HEK293 (cell line): ENCODE data around the gene DEDD.

Experiments
- GFI1B ChIP-seq: fragments of 450-650 bp; formaldehyde crosslinking; IDR thresholded peaks from 2 replicates; pipeline ENCODE4 v1.5.1; 2016; ENCODE audit warnings: missing biosample characterization, missing genetic modification characterization
- HOXC10 ChIP-seq: sonication (generic); formaldehyde crosslinking; IDR thresholded peaks from 2 replicates; pipeline ENCODE4 v1.8.1; 2023; ENCODE audit warnings: mild to moderate bottlenecking, missing genetic modification reagents
- KLF1 ChIP-seq: fragments of 450-650 bp; formaldehyde crosslinking; IDR thresholded peaks from 2 replicates; pipeline ENCODE4 v1.5.1; 2016; ENCODE audit warnings: missing biosample characterization, missing genetic modification characterization
- KLF10 ChIP-seq: fragments of 450-650 bp; IDR thresholded peaks from 2 replicates; pipeline ENCODE4 v1.5.1; 2018; ENCODE audit warnings: missing biosample characterization, mild to moderate bottlenecking, missing genetic modification characterization
- KLF9 ChIP-seq: fragments of 450-650 bp; formaldehyde crosslinking; IDR thresholded peaks from 2 replicates; pipeline ENCODE4 v1.5.1; 2016; ENCODE audit warnings: missing biosample characterization, missing genetic modification characterization, low read depth
- PRDM1 ChIP-seq: fragments of 450-650 bp; formaldehyde crosslinking; IDR thresholded peaks from 2 replicates; pipeline ENCODE4; 2016; ENCODE audit warnings: missing biosample characterization, missing genetic modification characterization
- PRDM2 ChIP-seq: fragments of 450-650 bp; formaldehyde crosslinking; IDR thresholded peaks from 2 replicates; pipeline ENCODE4 v1.5.1; 2016; ENCODE audit warnings: missing biosample characterization, missing genetic modification characterization, borderline replicate concordance
- SALL2 ChIP-seq: fragments of 450-650 bp; formaldehyde crosslinking; IDR thresholded peaks from 2 replicates; pipeline ENCODE4 v1.5.0; 2017; ENCODE audit warnings: missing biosample characterization, mild to moderate bottlenecking, missing genetic modification characterization, borderline replicate concordance
- SCRT1 ChIP-seq: fragments of 450-650 bp; formaldehyde crosslinking; IDR thresholded peaks from 2 replicates; pipeline ENCODE4 v1.5.1; 2016; ENCODE audit warnings: missing biosample characterization, missing genetic modification characterization, borderline replicate concordance
- SETDB1 ChIP-seq: IDR thresholded peaks from one replicate; pipeline ENCODE4 v1.6.1; 2017; ENCODE audit warnings: mild to moderate bottlenecking, low read length, moderate library complexity, mixed read lengths; ENCODE audit not compliant: insufficient read length
- SP7 ChIP-seq: fragments of 450-650 bp; formaldehyde crosslinking; IDR thresholded peaks from 2 replicates; pipeline ENCODE4 v1.5.1; 2016; ENCODE audit warnings: missing biosample characterization, missing genetic modification characterization
- TRIM28 ChIP-seq: IDR thresholded peaks from 2 replicates; pipeline ENCODE4 v1.6.1; 2011; ENCODE audit warnings: low read length, control low read depth, borderline replicate concordance
- ZBTB17 ChIP-seq: fragments of 450-650 bp; formaldehyde crosslinking; IDR thresholded peaks from 2 replicates; pipeline ENCODE4 v1.5.1; 2016; ENCODE audit warnings: missing biosample characterization, missing genetic modification characterization
- ZIC2 ChIP-seq: fragments of 450-650 bp; formaldehyde crosslinking; IDR thresholded peaks from 2 replicates; pipeline ENCODE4 v1.5.1; 2016; ENCODE audit warnings: missing biosample characterization, missing genetic modification characterization
- ZNF10 ChIP-seq: fragments of 450-650 bp; formaldehyde crosslinking; IDR thresholded peaks from 2 replicates; pipeline ENCODE4 v1.5.1; 2017; ENCODE audit warnings: missing biosample characterization, missing genetic modification characterization
- ZNF155 ChIP-seq: fragments of 450-650 bp; formaldehyde crosslinking; IDR thresholded peaks from 2 replicates; pipeline ENCODE4 v1.5.1; 2016; ENCODE audit warnings: missing biosample characterization, missing genetic modification characterization
- ZNF157 ChIP-seq: fragments of 450-650 bp; formaldehyde crosslinking; IDR thresholded peaks from 2 replicates; pipeline ENCODE4 v1.5.1; 2016; ENCODE audit warnings: missing biosample characterization, missing genetic modification characterization
- ZNF174 ChIP-seq: fragments of 450-650 bp; formaldehyde crosslinking; IDR thresholded peaks from 2 replicates; pipeline ENCODE4 v1.5.0; 2017; ENCODE audit warnings: missing biosample characterization, mild to moderate bottlenecking, missing genetic modification characterization
- ZNF214 ChIP-seq: fragments of 450-650 bp; formaldehyde crosslinking; IDR thresholded peaks from 2 replicates; pipeline ENCODE4 v1.5.1; 2017; ENCODE audit warnings: missing biosample characterization, mild to moderate bottlenecking, missing genetic modification characterization, borderline replicate concordance
- ZNF221 ChIP-seq: fragments of 450-650 bp; formaldehyde crosslinking; IDR thresholded peaks from 2 replicates; pipeline ENCODE4 v1.5.1; 2017; ENCODE audit warnings: missing biosample characterization, missing genetic modification characterization, borderline replicate concordance
- ZNF223 ChIP-seq: fragments of 450-650 bp; formaldehyde crosslinking; IDR thresholded peaks from 2 replicates; pipeline ENCODE4 v1.5.1; 2016; ENCODE audit warnings: missing biosample characterization, missing genetic modification characterization
- ZNF302 ChIP-seq: fragments of 450-650 bp; formaldehyde crosslinking; IDR thresholded peaks from 2 replicates; pipeline ENCODE4 v1.5.1; 2016; ENCODE audit warnings: missing biosample characterization, missing genetic modification characterization, low read depth
- ZNF324 ChIP-seq: fragments of 450-650 bp; formaldehyde crosslinking; IDR thresholded peaks from 2 replicates; pipeline ENCODE4 v1.5.1; 2016; ENCODE audit warnings: missing biosample characterization, missing genetic modification characterization
- ZNF488 ChIP-seq: fragments of 450-650 bp; formaldehyde crosslinking; IDR thresholded peaks from 2 replicates; pipeline ENCODE4 v1.5.1; 2016; ENCODE audit warnings: missing biosample characterization, missing genetic modification characterization
- ZNF510 ChIP-seq: fragments of 450-650 bp; formaldehyde crosslinking; IDR thresholded peaks from 2 replicates; pipeline ENCODE4 v1.5.1; 2018; ENCODE audit warnings: mild to moderate bottlenecking, missing genetic modification characterization, missing biosample characterization; ENCODE audit not compliant: insufficient replicate concordance
- ZNF544 ChIP-seq: fragments of 450-650 bp; formaldehyde crosslinking; IDR thresholded peaks from 2 replicates; pipeline ENCODE4 v1.5.0; 2017; ENCODE audit warnings: missing biosample characterization, missing genetic modification characterization
- ZNF558 ChIP-seq: fragments of 450-650 bp; formaldehyde crosslinking; IDR thresholded peaks from 2 replicates; pipeline ENCODE4 v1.5.1; 2016; ENCODE audit warnings: missing biosample characterization, missing genetic modification characterization
- ZNF624 ChIP-seq: fragments of 450-650 bp; formaldehyde crosslinking; IDR thresholded peaks from 2 replicates; pipeline ENCODE4 v1.5.1; 2017; ENCODE audit warnings: missing biosample characterization, missing genetic modification characterization
- ZXDB ChIP-seq: fragments of 450-650 bp; formaldehyde crosslinking; IDR thresholded peaks from 2 replicates; pipeline ENCODE4 v1.5.1; 2016; ENCODE audit warnings: missing biosample characterization, missing genetic modification characterization
- TF ChIP-seq, protein P1 (sequence below): IDR thresholded peaks from 2 replicates; pipeline ENCODE4 v1.6.1; 2011; ENCODE audit warnings: mild to moderate bottlenecking, low read depth, low read length, borderline replicate concordance
- TF ChIP-seq, protein P2 (sequence below): fragments of 450-650 bp; formaldehyde crosslinking; IDR thresholded peaks from 2 replicates; pipeline ENCODE4 v1.5.1; 2016; ENCODE audit warnings: missing biosample characterization, missing genetic modification characterization, low read depth

DEDD gene

DNA sequence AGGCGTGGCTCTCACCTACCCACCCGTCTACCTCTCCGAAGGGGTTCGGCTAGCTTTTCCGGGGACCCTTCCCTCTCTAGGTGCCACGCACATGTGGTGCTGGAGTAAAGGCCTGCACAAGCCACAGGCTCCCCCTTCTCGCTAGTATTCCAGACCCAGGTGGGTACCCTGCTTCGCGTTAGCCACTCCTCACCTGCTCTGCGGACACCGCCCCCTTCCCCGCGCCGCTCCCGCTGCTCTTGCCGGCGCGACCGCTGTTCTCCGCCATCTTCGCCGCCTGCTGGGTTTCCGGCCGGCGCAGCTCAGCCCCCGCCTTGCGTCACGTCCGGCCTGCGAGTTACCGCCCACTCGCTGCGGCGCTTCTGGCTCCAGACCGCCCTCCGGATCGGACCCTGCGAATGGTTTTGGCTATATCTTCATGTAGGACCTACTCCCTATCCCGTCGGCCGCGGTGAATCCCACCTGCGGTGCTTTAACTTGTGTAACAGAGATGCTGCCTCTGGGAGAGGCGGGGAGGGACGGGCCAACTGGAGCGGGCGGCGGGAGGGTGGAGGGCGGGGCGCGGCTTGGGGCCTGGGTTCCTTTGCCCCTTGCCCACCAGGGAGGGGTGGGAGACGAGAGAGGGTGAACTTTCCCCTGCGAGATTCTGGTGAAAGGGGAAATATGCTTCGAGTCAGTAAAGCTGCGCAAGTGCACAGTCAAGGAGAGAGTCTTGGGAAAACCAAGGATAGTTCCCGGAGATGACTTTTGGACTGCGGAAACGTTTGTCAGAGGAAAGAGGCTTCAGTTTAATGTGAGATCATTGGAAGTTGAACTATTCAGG is 14.5 kb downstream of the DEDD start, which contains the start of the genes NIT1 and PFDN2 (continued):
- TF ChIP-seq, protein P1, sequence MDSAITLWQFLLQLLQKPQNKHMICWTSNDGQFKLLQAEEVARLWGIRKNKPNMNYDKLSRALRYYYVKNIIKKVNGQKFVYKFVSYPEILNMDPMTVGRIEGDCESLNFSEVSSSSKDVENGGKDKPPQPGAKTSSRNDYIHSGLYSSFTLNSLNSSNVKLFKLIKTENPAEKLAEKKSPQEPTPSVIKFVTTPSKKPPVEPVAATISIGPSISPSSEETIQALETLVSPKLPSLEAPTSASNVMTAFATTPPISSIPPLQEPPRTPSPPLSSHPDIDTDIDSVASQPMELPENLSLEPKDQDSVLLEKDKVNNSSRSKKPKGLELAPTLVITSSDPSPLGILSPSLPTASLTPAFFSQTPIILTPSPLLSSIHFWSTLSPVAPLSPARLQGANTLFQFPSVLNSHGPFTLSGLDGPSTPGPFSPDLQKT: no peak; the same call in 1 of the 2 replicates
- no peak for TF ChIP-seq SETDB1
- TF ChIP-seq ZNF544 (tag by site-specific recombination): no peak
- TF ChIP-seq, protein P2, sequence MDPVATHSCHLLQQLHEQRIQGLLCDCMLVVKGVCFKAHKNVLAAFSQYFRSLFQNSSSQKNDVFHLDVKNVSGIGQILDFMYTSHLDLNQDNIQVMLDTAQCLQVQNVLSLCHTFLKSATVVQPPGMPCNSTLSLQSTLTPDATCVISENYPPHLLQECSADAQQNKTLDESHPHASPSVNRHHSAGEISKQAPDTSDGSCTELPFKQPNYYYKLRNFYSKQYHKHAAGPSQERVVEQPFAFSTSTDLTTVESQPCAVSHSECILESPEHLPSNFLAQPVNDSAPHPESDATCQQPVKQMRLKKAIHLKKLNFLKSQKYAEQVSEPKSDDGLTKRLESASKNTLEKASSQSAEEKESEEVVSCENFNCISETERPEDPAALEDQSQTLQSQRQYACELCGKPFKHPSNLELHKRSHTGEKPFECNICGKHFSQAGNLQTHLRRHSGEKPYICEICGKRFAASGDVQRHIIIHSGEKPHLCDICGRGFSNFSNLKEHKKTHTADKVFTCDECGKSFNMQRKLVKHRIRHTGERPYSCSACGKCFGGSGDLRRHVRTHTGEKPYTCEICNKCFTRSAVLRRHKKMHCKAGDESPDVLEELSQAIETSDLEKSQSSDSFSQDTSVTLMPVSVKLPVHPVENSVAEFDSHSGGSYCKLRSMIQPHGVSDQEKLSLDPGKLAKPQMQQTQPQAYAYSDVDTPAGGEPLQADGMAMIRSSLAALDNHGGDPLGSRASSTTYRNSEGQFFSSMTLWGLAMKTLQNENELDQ: no peak
- TF ChIP-seq SALL2 (tag by site-specific recombination): no peak
- no peak for TF ChIP-seq SCRT1 (tag by site-specific recombination)
- TF ChIP-seq ZNF10: peak; percentile 49; the same call in 1 of the 2 replicates
- TF ChIP-seq ZNF174 (tag by site-specific recombination): no peak
- no peak for TF ChIP-seq ZNF221
- TF ChIP-seq ZBTB17: peak; percentile 76
- peak; percentile 93 for TF ChIP-seq ZIC2 (tag by site-specific recombination)
- no peak for TF ChIP-seq ZNF488 (tag by site-specific recombination)
- TF ChIP-seq ZNF510 (tag by site-specific recombination): no peak
- no peak for TF ChIP-seq PRDM2 (tag by site-specific recombination)
- no peak for TF ChIP-seq ZNF302 (tag by site-specific recombination)
- no peak for TF ChIP-seq ZNF157 (tag by site-specific recombination)
- no peak for TF ChIP-seq GFI1B (tag by site-specific recombination)
- peak; percentile 88 for TF ChIP-seq KLF10 (tag by site-specific recombination)
- TF ChIP-seq KLF9: peak; percentile 96
- no peak for TF ChIP-seq ZNF155 (tag by site-specific recombination)
- TF ChIP-seq PRDM1: peak; percentile 92
- peak; percentile 67; the same call in 1 of the 2 replicates for TF ChIP-seq KLF1 (tag by site-specific recombination)
- TF ChIP-seq ZNF624: no peak
- TF ChIP-seq ZNF223: no peak
- TF ChIP-seq HOXC10 (CRISPR knock-in tag): no peak
- TF ChIP-seq SP7 (tag by site-specific recombination): peak; percentile 79
- no peak for TF ChIP-seq TRIM28
- peak; percentile 82; the same call in 1 of the 2 replicates for TF ChIP-seq ZNF324 (tag by site-specific recombination)
- no peak for TF ChIP-seq ZNF214 (tag by site-specific recombination)
- peak; percentile 83 for TF ChIP-seq ZXDB (tag by site-specific recombination)
- TF ChIP-seq ZNF558: no peak
